GM06990 (cell line): ENCODE results near the gene EIF4A3.

Source experiments
- DNase-seq: peaks from one replicate; pipeline ENCODE4 v3.0.0-alpha.2; 2011; ENCODE audit not compliant: insufficient read length; ENCODE audit errors: extremely low read depth
- H3K27me3 ChIP-seq: replicated peaks from 2 replicates; pipeline ENCODE4 v1.6.0; 2011; ENCODE audit warnings: low read length; ENCODE audit not compliant: control insufficient read depth, insufficient read depth
- H3K36me3 ChIP-seq: 2 replicates; pipeline ENCODE4 v1.5.1; 2011; ENCODE audit warnings: low read length; ENCODE audit not compliant: control insufficient read depth, insufficient read depth
- H3K4me3 ChIP-seq: replicated peaks from 2 replicates; pipeline ENCODE4 v1.5.1; 2011; ENCODE audit warnings: low read depth, mild to moderate bottlenecking, control low read depth, low read length
- TF ChIP-seq, protein P1 (sequence below): IDR thresholded peaks from 2 replicates; pipeline ENCODE4 v1.5.1; 2011; ENCODE audit warnings: low read length, control low read depth, mild to moderate bottlenecking, inconsistent platforms; ENCODE audit not compliant: insufficient read depth, poor library complexity, severe bottlenecking

Gene EIF4A3

DNA sequence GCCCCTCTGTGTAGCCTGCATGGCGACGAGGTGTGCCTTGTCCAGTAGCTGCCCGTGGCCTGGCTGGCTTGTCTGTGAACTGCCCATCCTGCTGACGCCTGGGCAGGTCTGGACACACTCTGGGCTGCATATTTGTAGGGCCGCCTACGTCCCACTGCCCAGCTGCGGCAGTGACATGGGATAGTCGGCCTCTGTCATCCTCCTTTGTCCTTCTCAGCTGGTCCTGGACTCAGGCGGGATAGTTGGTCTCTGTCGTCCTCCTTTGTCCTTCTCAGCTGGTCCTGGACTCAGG, 37.4 kb upstream of the EIF4A3 start:
- DNase-seq = no peak
- TF ChIP-seq, protein P1, sequence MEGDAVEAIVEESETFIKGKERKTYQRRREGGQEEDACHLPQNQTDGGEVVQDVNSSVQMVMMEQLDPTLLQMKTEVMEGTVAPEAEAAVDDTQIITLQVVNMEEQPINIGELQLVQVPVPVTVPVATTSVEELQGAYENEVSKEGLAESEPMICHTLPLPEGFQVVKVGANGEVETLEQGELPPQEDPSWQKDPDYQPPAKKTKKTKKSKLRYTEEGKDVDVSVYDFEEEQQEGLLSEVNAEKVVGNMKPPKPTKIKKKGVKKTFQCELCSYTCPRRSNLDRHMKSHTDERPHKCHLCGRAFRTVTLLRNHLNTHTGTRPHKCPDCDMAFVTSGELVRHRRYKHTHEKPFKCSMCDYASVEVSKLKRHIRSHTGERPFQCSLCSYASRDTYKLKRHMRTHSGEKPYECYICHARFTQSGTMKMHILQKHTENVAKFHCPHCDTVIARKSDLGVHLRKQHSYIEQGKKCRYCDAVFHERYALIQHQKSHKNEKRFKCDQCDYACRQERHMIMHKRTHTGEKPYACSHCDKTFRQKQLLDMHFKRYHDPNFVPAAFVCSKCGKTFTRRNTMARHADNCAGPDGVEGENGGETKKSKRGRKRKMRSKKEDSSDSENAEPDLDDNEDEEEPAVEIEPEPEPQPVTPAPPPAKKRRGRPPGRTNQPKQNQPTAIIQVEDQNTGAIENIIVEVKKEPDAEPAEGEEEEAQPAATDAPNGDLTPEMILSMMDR = no peak
- Histone ChIP-seq H3K4me3 (no peak overlapping the region), H3K36me3 (no peaks in the 10 kb centered on the region), H3K27me3 (no peaks in the 10 kb centered on the region; the same call in none of the 2 replicates)

DNA sequence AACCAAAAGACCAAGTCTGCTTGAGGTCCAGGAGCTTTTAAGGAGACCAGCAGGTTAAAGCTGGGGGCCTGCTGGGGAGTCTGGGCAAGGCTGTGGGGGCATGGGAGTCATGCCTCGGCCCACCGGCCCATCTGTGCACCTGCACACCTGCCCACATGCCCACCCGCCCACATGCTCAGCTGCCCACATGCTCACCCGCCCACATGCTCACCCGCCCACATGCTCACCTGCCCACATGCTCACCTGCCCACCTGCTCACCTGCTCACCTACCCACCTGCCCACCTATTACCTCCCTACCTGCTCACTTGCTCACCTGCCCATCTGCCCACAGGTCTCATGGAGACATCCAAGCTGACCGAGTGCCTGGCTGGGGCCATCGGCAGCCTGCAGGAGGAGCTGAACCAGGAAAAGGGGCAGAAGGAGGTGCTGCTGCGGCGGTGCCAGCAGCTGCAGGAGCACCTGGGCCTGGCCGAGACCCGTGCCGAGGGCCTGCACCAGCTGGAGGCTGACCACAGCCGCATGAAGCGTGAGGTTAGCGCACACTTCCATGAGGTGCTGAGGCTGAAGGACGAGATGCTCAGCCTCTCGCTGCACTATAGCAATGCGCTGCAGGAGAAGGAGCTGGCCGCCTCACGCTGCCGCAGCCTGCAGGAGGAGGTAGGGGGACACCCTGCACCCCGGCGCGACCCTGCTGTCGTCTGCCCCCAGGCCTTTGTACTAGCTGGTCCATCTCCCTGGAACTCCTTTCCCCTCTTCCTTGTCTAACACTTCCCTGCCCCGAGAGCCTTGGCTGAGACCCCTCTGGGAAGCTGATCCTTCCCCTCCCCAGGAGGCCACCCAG, 36.9 kb upstream of the EIF4A3 start:
- H3K4me3 ChIP-seq = no peak overlapping the region
- no peaks in the 10 kb centered on the region; the same call in none of the 2 replicates for H3K27me3 ChIP-seq
- no peak for DNase-seq
- TF ChIP-seq, protein P1 = no peak
- H3K36me3 ChIP-seq = no peaks in the 10 kb centered on the region

DNA sequence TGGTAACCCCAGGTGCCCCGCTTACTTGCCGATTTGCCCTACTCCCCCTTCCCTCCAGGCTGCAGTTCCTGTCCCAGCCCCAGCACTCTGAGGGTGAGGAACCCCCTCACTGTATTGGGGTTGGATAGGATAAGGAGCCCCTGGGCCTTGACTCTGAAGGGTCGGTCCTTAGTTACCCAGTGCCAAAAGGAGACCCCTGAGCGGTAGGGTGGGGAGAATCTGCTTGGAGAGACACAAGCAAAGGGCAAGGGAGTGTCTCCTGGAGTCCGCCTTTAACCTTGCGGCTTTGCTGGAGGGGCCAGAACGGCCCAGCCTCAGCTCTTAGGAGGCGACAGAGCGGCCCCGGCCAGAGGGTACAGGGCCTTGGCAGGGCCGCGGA, 35.9 kb upstream of the EIF4A3 start:
- Histone ChIP-seq H3K36me3 (no peaks in the 10 kb centered on the region), H3K27me3 (no peaks in the 10 kb centered on the region; the same call in none of the 2 replicates), H3K4me3 (no peak overlapping the region)
- no peak for DNase-seq
- TF ChIP-seq, protein P1 = no peak

DNA sequence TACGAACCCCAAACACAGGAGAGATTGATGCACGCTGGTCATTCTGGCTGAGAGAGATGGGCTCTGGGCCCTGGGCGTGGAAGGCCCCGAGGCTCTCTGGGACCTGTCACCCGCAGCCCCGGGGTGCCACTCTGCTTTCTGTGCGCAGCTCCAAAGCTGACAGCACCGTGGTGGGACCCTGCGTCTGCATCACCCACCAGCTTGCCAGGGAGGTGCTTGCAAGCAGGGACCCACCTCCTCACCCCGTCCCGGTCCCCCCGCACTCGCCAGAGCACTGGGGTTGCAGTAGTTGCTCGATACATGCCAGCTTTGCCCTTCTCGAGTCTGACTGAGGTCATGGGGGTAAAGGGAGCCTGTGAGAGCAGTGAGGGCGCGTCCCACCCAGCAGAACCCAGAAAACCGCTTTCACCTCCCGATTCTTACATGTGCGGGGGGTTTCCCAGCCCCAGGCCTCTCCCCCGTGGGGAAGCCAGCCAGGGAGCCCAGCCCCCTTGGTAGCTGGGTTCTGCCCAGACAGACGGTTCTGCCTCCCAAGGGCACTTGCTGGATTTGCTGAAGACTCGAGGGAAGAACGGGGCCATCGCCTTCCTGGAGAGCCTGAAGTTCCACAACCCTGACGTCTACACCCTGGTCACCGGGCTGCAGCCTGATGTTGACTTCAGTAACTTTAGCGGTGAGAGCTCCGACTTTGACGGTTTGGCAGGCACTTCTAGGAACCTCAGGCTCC, 35.4 kb upstream of the EIF4A3 start:
- Histone ChIP-seq H3K4me3 (no peak overlapping the region), H3K36me3 (no peaks in the 10 kb centered on the region), H3K27me3 (no peaks in the 10 kb centered on the region; the same call in none of the 2 replicates)
- no peak for DNase-seq
- TF ChIP-seq, protein P1 = no peak

DNA sequence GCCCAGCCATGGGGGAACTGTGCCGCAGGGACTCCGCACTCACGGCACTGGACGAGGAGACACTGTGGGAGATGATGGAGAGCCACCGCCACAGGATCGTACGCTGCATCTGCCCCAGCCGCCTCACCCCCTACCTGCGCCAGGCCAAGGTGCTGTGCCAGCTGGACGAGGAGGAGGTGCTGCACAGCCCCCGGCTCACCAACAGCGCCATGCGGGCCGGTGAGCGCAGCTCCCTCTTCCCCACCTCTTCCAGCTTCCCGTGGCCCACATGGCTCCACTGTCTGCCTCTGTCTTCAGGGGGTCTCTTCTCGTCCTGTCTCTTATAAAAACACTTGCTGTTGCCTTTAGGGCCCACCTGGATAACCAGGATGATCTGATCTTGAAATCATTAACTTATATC, 34.5 kb upstream of the EIF4A3 start:
- Histone ChIP-seq H3K36me3 (no peaks in the 10 kb centered on the region), H3K27me3 (no peaks in the 10 kb centered on the region; the same call in none of the 2 replicates), H3K4me3 (no peak overlapping the region)
- no peak for DNase-seq
- TF ChIP-seq, protein P1 = no peak
